Cardiac muscle cell (in vitro differentiated cells and primary cell): ENCODE results near the gene ABHD11. TPM values are rescaled to one million over a fixed set of nuclear protein-coding genes. Genes with fewer than 3 reads are reported as not detected.

Experiments
- DNase-seq, 2 donors: peaks; one replicate each; pipeline versions ENCODE4 v3.0.0 to v3.0.0-alpha.2; 2010 to 2017; ENCODE audit warnings: low read depth in 1 of 2, low spot score in 1 of 2
- H3K27ac ChIP-seq: fragments of 200-600 bp; sonication (generic); 2 replicates; pipeline ENCODE4 v1.5.1; 2016
- H3K27me3 ChIP-seq: fragments of 200-600 bp; sonication (generic); 2 replicates; pipeline ENCODE4 v1.6.0; 2016; ENCODE audit warnings: control low read depth
- H3K36me3 ChIP-seq: fragments of 200-600 bp; sonication (generic); 2 replicates; pipeline ENCODE4 v1.5.1; 2016; ENCODE audit warnings: control low read depth
- H3K4me1 ChIP-seq: fragments of 200-600 bp; sonication (generic); 2 replicates; pipeline ENCODE4 v1.8.1; 2017; ENCODE audit warnings: low read depth, mild to moderate bottlenecking, mixed run types
- H3K4me3 ChIP-seq: fragments of 200-600 bp; sonication (generic); 2 replicates; pipeline ENCODE4 v1.5.1; 2016; ENCODE audit warnings: mild to moderate bottlenecking
- H3K9me3 ChIP-seq: fragments of 200-600 bp; sonication (generic); 2 replicates; pipeline ENCODE4 v1.5.1; 2017; ENCODE audit warnings: low read depth, mild to moderate bottlenecking, control low read depth
- polyA plus RNA-seq: library from polyadenylated mRNA; unstranded; fragments of >200 nt; fragmentation: Nextera tagmentation; extraction: Ambion mirVana; gene quantifications from 2 replicates; pipeline ENCODE4 v1.2.1, GENCODE V29; 2016
- total RNA-seq: library from RNA; depleted of rRNA; stranded (reverse); fragments of >200 nt; gene quantifications from 2 replicates; pipeline ENCODE4 v1.2.3, GENCODE V29; 2016
- TF ChIP-seq, protein P1 (sequence below): IDR thresholded peaks from 2 replicates; pipeline ENCODE4 v1.5.1; 2012; ENCODE audit warnings: low read depth, mild to moderate bottlenecking, low read length

Gene ABHD11
- total and polyA plus RNA-seq, 2 experiments from 2014 or later: 30.9 to 59.6 TPM

GRCh38 chr7:73740771-73741170 is 2.2 kb upstream of the ABHD11 start:
- TF ChIP-seq, protein P1, sequence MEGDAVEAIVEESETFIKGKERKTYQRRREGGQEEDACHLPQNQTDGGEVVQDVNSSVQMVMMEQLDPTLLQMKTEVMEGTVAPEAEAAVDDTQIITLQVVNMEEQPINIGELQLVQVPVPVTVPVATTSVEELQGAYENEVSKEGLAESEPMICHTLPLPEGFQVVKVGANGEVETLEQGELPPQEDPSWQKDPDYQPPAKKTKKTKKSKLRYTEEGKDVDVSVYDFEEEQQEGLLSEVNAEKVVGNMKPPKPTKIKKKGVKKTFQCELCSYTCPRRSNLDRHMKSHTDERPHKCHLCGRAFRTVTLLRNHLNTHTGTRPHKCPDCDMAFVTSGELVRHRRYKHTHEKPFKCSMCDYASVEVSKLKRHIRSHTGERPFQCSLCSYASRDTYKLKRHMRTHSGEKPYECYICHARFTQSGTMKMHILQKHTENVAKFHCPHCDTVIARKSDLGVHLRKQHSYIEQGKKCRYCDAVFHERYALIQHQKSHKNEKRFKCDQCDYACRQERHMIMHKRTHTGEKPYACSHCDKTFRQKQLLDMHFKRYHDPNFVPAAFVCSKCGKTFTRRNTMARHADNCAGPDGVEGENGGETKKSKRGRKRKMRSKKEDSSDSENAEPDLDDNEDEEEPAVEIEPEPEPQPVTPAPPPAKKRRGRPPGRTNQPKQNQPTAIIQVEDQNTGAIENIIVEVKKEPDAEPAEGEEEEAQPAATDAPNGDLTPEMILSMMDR: no peak
- Histone ChIP-seq H3K4me1 (no peaks in the 10 kb centered on the region), H3K4me3 (no peak overlapping the region), H3K9me3 (no peaks in the 10 kb centered on the region), H3K27me3 (no peaks in the 10 kb centered on the region), H3K27ac (no peak overlapping the region), H3K36me3 (no peaks in the 10 kb centered on the region)
- DNase-seq: no peak

DNA sequence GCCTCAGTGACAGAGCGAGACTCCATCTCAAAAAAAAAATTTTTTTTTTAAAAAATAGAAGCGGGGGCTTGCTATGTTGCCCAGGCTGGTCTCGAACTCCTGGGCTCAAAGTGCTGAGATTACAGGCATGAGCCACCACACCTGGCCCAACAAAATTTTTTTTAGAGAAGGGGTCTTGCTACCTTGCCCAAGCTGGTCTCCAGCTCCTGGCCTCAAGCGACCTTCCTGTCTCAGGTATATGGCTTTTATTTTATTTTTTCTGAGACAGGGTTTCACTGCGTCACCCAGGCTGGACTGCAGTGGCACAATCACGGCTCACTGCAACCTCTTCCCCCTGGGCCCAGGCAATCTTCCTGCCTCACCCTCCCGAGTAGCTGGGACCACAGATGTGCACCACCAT is 1.6 kb upstream of the ABHD11 start:
- H3K4me3 ChIP-seq: no peak overlapping the region
- no peak overlapping the region for H3K27ac ChIP-seq
- H3K27me3 ChIP-seq: no peaks in the 10 kb centered on the region
- H3K4me1 ChIP-seq: no peaks in the 10 kb centered on the region
- DNase-seq: no peak
- H3K9me3 ChIP-seq: no peaks in the 10 kb centered on the region
- H3K36me3 ChIP-seq: no peaks in the 10 kb centered on the region
- TF ChIP-seq, protein P1: no peak

GRCh38 chr7:73739387-73739767 is 775 bp upstream of the ABHD11 start:
- TF ChIP-seq, protein P1: no peak
- Histone ChIP-seq H3K9me3 (no peaks in the 10 kb centered on the region), H3K4me1 (no peaks in the 10 kb centered on the region), H3K27me3 (no peaks in the 10 kb centered on the region), H3K36me3 (no peaks in the 10 kb centered on the region), H3K4me3 (peak overlapping the region; percentile 48), H3K27ac (peak overlapping the region; percentile 50)
- DNase-seq: no peak

GRCh38 chr7:73738220-73738611 is 386 bp downstream of the ABHD11 start:
- H3K27ac ChIP-seq: peak overlapping the region; percentile 36
- no peaks in the 10 kb centered on the region for H3K27me3 ChIP-seq
- peak overlapping the region; percentile 48 for H3K4me3 ChIP-seq
- TF ChIP-seq, protein P1: no peak
- no peaks in the 10 kb centered on the region for H3K36me3 ChIP-seq
- peak; percentile 60 to 66 for DNase-seq
- H3K9me3 ChIP-seq: no peaks in the 10 kb centered on the region
- H3K4me1 ChIP-seq: no peaks in the 10 kb centered on the region

GRCh38 chr7:73737491-73738219 is 947 bp downstream of the ABHD11 start:
- DNase-seq: no peak
- H3K9me3 ChIP-seq: no peaks in the 10 kb centered on the region
- TF ChIP-seq, protein P1: no peak
- H3K36me3 ChIP-seq: no peaks in the 10 kb centered on the region
- H3K4me3 ChIP-seq: peak overlapping the region; percentile 48
- H3K27me3 ChIP-seq: no peaks in the 10 kb centered on the region
- H3K4me1 ChIP-seq: no peaks in the 10 kb centered on the region
- no peak overlapping the region for H3K27ac ChIP-seq
